Osteoblast (primary cell): ENCODE data around the gene NCK2. TPM values are rescaled to one million over a fixed set of nuclear protein-coding genes. Genes with fewer than 3 reads are reported as not detected.
A peak's percentile ranks its signal among the peaks of the same experiment; 100 is the strongest.

ENCODE experiments used
- DNase-seq: peaks from one replicate; pipeline ENCODE4 v3.0.0; 2011; ENCODE audit warnings: low spot score, mixed read lengths; ENCODE audit not compliant: insufficient read length; ENCODE audit errors: missing footprints
- H2AFZ ChIP-seq: 2 replicates; pipeline ENCODE4 v1.6.0; 2011; ENCODE audit warnings: mild to moderate bottlenecking, low read length
- H3K27ac ChIP-seq: 2 replicates; pipeline ENCODE4 v1.5.1; 2011; ENCODE audit warnings: mild to moderate bottlenecking, low read depth, low read length, moderate library complexity
- H3K27me3 ChIP-seq: 2 replicates; pipeline ENCODE4 v1.6.0; 2012; ENCODE audit warnings: mild to moderate bottlenecking, control low read depth, inconsistent platforms, low read length, moderate library complexity; ENCODE audit not compliant: insufficient read depth
- H3K36me3 ChIP-seq: 2 replicates; pipeline ENCODE4 v1.5.1; 2011; ENCODE audit warnings: mild to moderate bottlenecking, low read length, control low read depth, moderate library complexity; ENCODE audit not compliant: insufficient read depth
- H3K4me1 ChIP-seq: 2 replicates; pipeline ENCODE4 v1.5.1; 2011; ENCODE audit warnings: mild to moderate bottlenecking, low read length, control low read depth, moderate library complexity; ENCODE audit not compliant: insufficient read depth
- H3K4me2 ChIP-seq: 2 replicates; pipeline ENCODE4 v1.6.0; 2011; ENCODE audit warnings: mild to moderate bottlenecking, low read length; ENCODE audit not compliant: insufficient read depth
- H3K4me3 ChIP-seq: fragments of 200-600 bp; sonication (generic); 3 replicates; pipeline ENCODE4 v1.5.1; 2012; ENCODE audit warnings: mild to moderate bottlenecking, low read length, inconsistent platforms; ENCODE audit not compliant: insufficient read depth
- H3K79me2 ChIP-seq: 2 replicates; pipeline ENCODE4 v1.6.0; 2012; ENCODE audit warnings: mild to moderate bottlenecking, low read length, control low read depth, inconsistent platforms; ENCODE audit not compliant: insufficient read depth
- H3K9me3 ChIP-seq: 2 replicates; pipeline ENCODE4 v1.5.1; 2011; ENCODE audit warnings: low read depth, low read length, control low read depth
- H4K20me1 ChIP-seq: 2 replicates; pipeline ENCODE4 v1.6.0; 2012; ENCODE audit warnings: mild to moderate bottlenecking, low read length, control low read depth; ENCODE audit not compliant: insufficient read depth
- CTCF ChIP-seq: IDR thresholded peaks from 2 replicates; pipeline ENCODE4 v1.5.1; 2011; ENCODE audit warnings: mild to moderate bottlenecking, low read depth, low read length, moderate library complexity; ENCODE audit errors: extremely low read depth
- total RNA-seq: library from RNA; depleted of rRNA; stranded (reverse); fragments of >200 nt; gene quantifications from 2 replicates; pipeline ENCODE4 v1.2.3, GENCODE V29; 2012

Gene NCK2
- total RNA-seq, 1 donor, result 28.6 TPM

GRCh38 chr2:105749583-105750400 lies 5.1 kb downstream of the NCK2 start:
- Histone ChIP-seq H2AFZ (no peak overlapping the region), H3K4me3 (no peak overlapping the region), H3K79me2 (peaks cover 79% of the 10 kb centered on the region), H3K27ac (peak overlapping the region; percentile 49), H4K20me1 (peaks cover 53% of the 10 kb centered on the region), H3K36me3 (no peaks in the 10 kb centered on the region), H3K9me3 (no peaks in the 10 kb centered on the region), H3K4me2 (peak overlapping the region; percentile 12), H3K4me1 (peaks cover 24% of the 10 kb centered on the region), H3K27me3 (no peaks in the 10 kb centered on the region)
- no peak for TF ChIP-seq CTCF
- DNase-seq, result no peak

- Histone ChIP-seq H3K4me3 (no peak overlapping the region), H3K9me3 (no peaks in the 10 kb centered on the region), H2AFZ (no peak overlapping the region), H3K27me3 (no peaks in the 10 kb centered on the region), H4K20me1 (peaks cover 53% of the 10 kb centered on the region), H3K27ac (no peak overlapping the region), H3K79me2 (peaks cover 82% of the 10 kb centered on the region), H3K4me1 (peaks cover 23% of the 10 kb centered on the region), H3K4me2 (no peak overlapping the region), H3K36me3 (no peaks in the 10 kb centered on the region)
- DNase-seq, result no peak
- no peak for TF ChIP-seq CTCF
Observed at GRCh38 chr2:105750735-105751134, 6.0 kb downstream of the NCK2 start.

- no peak for DNase-seq
- Histone ChIP-seq H2AFZ (no peak overlapping the region), H3K9me3 (no peaks in the 10 kb centered on the region), H3K79me2 (peaks cover 81% of the 10 kb centered on the region), H3K27me3 (no peaks in the 10 kb centered on the region), H3K4me1 (peaks cover 18% of the 10 kb centered on the region), H3K27ac (no peak overlapping the region), H4K20me1 (peaks cover 48% of the 10 kb centered on the region), H3K36me3 (no peaks in the 10 kb centered on the region), H3K4me2 (no peak overlapping the region), H3K4me3 (no peak overlapping the region)
- TF ChIP-seq CTCF, result no peak
Observed at GRCh38 chr2:105751272-105751671, 6.6 kb downstream of the NCK2 start.

GRCh38 chr2:105752691-105753358 lies 8.1 kb downstream of the NCK2 start:
- no peak for TF ChIP-seq CTCF
- Histone ChIP-seq H3K4me1 (peaks cover 12% of the 10 kb centered on the region), H3K36me3 (no peaks in the 10 kb centered on the region), H3K79me2 (peaks cover 79% of the 10 kb centered on the region), H3K4me3 (no peak overlapping the region), H4K20me1 (peaks cover 45% of the 10 kb centered on the region), H2AFZ (no peak overlapping the region), H3K27ac (no peak overlapping the region), H3K27me3 (no peaks in the 10 kb centered on the region), H3K4me2 (no peak overlapping the region), H3K9me3 (no peaks in the 10 kb centered on the region)
- peak; percentile 90 for DNase-seq
